ENCODE results near the gene P3R3URF. TPM values are rescaled to one million over a fixed set of nuclear protein-coding genes. Genes with fewer than 3 reads are reported as not detected.

P3R3URF gene
- total RNA-seq, 4 donors from 2014 or later = not detected

- 85% methylated on average over 3 of the region's 3 CpGs for WGBS
- H3K27me3 ChIP-seq = no peaks in the 10 kb centered on the region
- H3K9me3 ChIP-seq = no peaks in the 10 kb centered on the region
- peaks cover 0 to 16% (median 7%) of the 10 kb centered on the region in 4 donors for H3K36me3 ChIP-seq
- H3K27ac ChIP-seq (replicated peaks in 1 of 4) = no peak overlapping the region
- no peak overlapping the region for H3K4me3 ChIP-seq
- intact Hi-C loops (cut with DNase I) = loop anchor here (5.0 kb wide), 2 partner anchors 39 to 184 kb away; no protein-coding TSS in a partner anchor
- no peak for DNase-seq (ENCODE audit: extremely low spot score)
- TF ChIP-seq CTCF (IDR thresholded peaks at IDR 0.05) = no peak
- no peak for TF ChIP-seq POLR2A (IDR thresholded peaks at IDR 0.05; ENCODE audit: low read depth)
- no peak for TF ChIP-seq EP300 (IDR thresholded peaks at IDR 0.05)
- no peak for TF ChIP-seq POLR2AphosphoS5 (IDR thresholded peaks at IDR 0.05)
- peaks cover 8 to 11% (median 10%) of the 10 kb centered on the region in 4 donors for H3K4me1 ChIP-seq
Observed at GRCh38 chr1:46220808-46221207, 44.5 kb upstream of the P3R3URF start.

GRCh38 chr1:46219551-46220520 lies 43.5 kb upstream of the P3R3URF start:
- Histone ChIP-seq H3K4me3 (no peak overlapping the region), H3K27me3 (no peaks in the 10 kb centered on the region), H3K27ac (replicated peaks in 1 of 4) (no peak overlapping the region), H3K4me1 (peaks cover 8 to 11% (median 10%) of the 10 kb centered on the region in 4 donors), H3K9me3 (no peaks in the 10 kb centered on the region), H3K36me3 (peaks cover 0 to 16% (median 7%) of the 10 kb centered on the region in 4 donors)
- no peak for TF ChIP-seq POLR2A (IDR thresholded peaks at IDR 0.05; ENCODE audit: low read depth)
- no peak for TF ChIP-seq EP300 (IDR thresholded peaks at IDR 0.05)
- TF ChIP-seq CTCF (IDR thresholded peaks at IDR 0.05) = no peak
- no peak for TF ChIP-seq POLR2AphosphoS5 (IDR thresholded peaks at IDR 0.05)
- intact Hi-C loops (cut with DNase I) = loop anchor here (5.0 kb wide), 2 partner anchors 38 to 183 kb away; no protein-coding TSS in a partner anchor
- 70% methylated on average over 8 of the region's 18 CpGs for WGBS
- DNase-seq (ENCODE audit: extremely low spot score) = no peak

GRCh38 chr1:46218443-46218842 lies 42.2 kb upstream of the P3R3URF start:
- 89% methylated on average over 8 of the region's 8 CpGs for WGBS
- Histone ChIP-seq H3K9me3 (no peaks in the 10 kb centered on the region), H3K4me1 (peaks cover 4 to 8% (median 5%) of the 10 kb centered on the region in 4 donors), H3K4me3 (no peak overlapping the region), H3K27ac (replicated peaks in 1 of 4) (no peak overlapping the region), H3K36me3 (peaks cover 0 to 16% (median 7%) of the 10 kb centered on the region in 4 donors), H3K27me3 (no peaks in the 10 kb centered on the region)
- DNase-seq (ENCODE audit: extremely low spot score) = no peak
- intact Hi-C loops (cut with DNase I) = no loop called here
- TF ChIP-seq POLR2AphosphoS5 (IDR thresholded peaks at IDR 0.05) (no peak), POLR2A (IDR thresholded peaks at IDR 0.05; ENCODE audit: low read depth) (no peak), EP300 (IDR thresholded peaks at IDR 0.05) (no peak), CTCF (IDR thresholded peaks at IDR 0.05) (no peak)

- Histone ChIP-seq H3K4me1 (no peaks in the 10 kb centered on the region), H3K4me3 (no peak overlapping the region), H3K27ac (replicated peaks in 1 of 4) (no peak overlapping the region), H3K27me3 (no peaks in the 10 kb centered on the region), H3K36me3 (peaks cover 0 to 11% (median 5%) of the 10 kb centered on the region in 4 donors), H3K9me3 (no peaks in the 10 kb centered on the region)
- intact Hi-C loops (cut with DNase I) = no loop called here
- DNase-seq (ENCODE audit: extremely low spot score) = no peak
- TF ChIP-seq POLR2A (IDR thresholded peaks at IDR 0.05; ENCODE audit: low read depth) = no peak
- no peak for TF ChIP-seq CTCF (IDR thresholded peaks at IDR 0.05)
- no peak for TF ChIP-seq POLR2AphosphoS5 (IDR thresholded peaks at IDR 0.05)
- no peak for TF ChIP-seq EP300 (IDR thresholded peaks at IDR 0.05)
Observed at GRCh38 chr1:46215504-46215903, 39.2 kb upstream of the P3R3URF start.

Measured in esophagus muscularis mucosa (tissue), 4 donors.